GM19324 (cell line): ENCODE results near the gene POLD4.
"Not testable (repeated sequence)": the region's sequence is repeated elsewhere in the genome, so short reads cannot be mapped to it uniquely, and the experiment has no call there.

Experiments used
- ATAC-seq: cut with Tn5 transposase; IDR thresholded peaks from one replicate; pipeline ENCODE4 v1.9.1; 2021; ENCODE audit warnings: mild to moderate bottlenecking, moderate library complexity; ENCODE audit not compliant: unreplicated experiment, low FRiP score

POLD4 gene

GRCh38 chr11:67353317-67354074, at the start of gene POLD4:
Gene POLD4, minus strand, starts transcription at chr11:67353546. Its CDS starts 147 bp downstream, at chr11:67353399.
- peak; percentile 76 for ATAC-seq

GRCh38 chr11:67403085-67403484, 49.7 kb upstream of the POLD4 start:
- ATAC-seq, result not testable (repeated sequence)

- ATAC-seq, result not testable (repeated sequence)
These were observed 49.0 kb upstream of the POLD4 start for GRCh38 chr11:67402192-67402839.

- ATAC-seq, result peak; percentile 74
These were observed 48.3 kb upstream of the POLD4 start, which contains the start of gene PPP1CA for GRCh38 chr11:67401495-67402191. Gene PPP1CA, minus strand, starts transcription at chr11:67401858. Its CDS starts 76 bp downstream, at chr11:67401782.

GRCh38 chr11:67400942-67401494, 47.7 kb upstream of the POLD4 start:
- no peak for ATAC-seq

GRCh38 chr11:67400251-67400941, 47.0 kb upstream of the POLD4 start:
- no peak for ATAC-seq

GRCh38 chr11:67398661-67399563, 45.6 kb upstream of the POLD4 start:
- ATAC-seq, result no peak

GRCh38 chr11:67397986-67398660, 44.8 kb upstream of the POLD4 start:
- ATAC-seq, result no peak

- no peak for ATAC-seq
These were observed 44.2 kb upstream of the POLD4 start for GRCh38 chr11:67397536-67397935.

GRCh38 chr11:67396587-67397389, 43.4 kb upstream of the POLD4 start:
- no peak for ATAC-seq

- no peak for ATAC-seq
These were observed 42.9 kb upstream of the POLD4 start for GRCh38 chr11:67396259-67396581.

GRCh38 chr11:67395555-67396258, 42.4 kb upstream of the POLD4 start:
- ATAC-seq, result no peak

GRCh38 chr11:67393990-67394389, 40.6 kb upstream of the POLD4 start:
- ATAC-seq, result no peak

GRCh38 chr11:67393437-67393836, 40.1 kb upstream of the POLD4 start:
- no peak for ATAC-seq

GRCh38 chr11:67392183-67392715, 38.9 kb upstream of the POLD4 start:
- ATAC-seq, result no peak

- ATAC-seq, result peak; percentile 79
These were observed 38.2 kb upstream of the POLD4 start, which contains the start of gene RAD9A for GRCh38 chr11:67391304-67392182. Gene RAD9A, plus strand, starts transcription at chr11:67391986. Its CDS starts 59 bp downstream, at chr11:67392045.
